CD4-positive, alpha-beta T cell treated with Interleukin-15 for 4 hours (primary cell): ENCODE data around the gene NFAM1.

Experiments used
- DNase-seq: peaks from one replicate; pipeline ENCODE4 v3.0.0-alpha.2; 2020; ENCODE audit warnings: low spot score

Gene NFAM1

GRCh38 chr22:42358643-42359558, 73.3 kb downstream of the NFAM1 start:
- DNase-seq: no peak

GRCh38 chr22:42357634-42358296, 74.4 kb downstream of the NFAM1 start:
- DNase-seq: no peak

GRCh38 chr22:42357221-42357620, 75.0 kb downstream of the NFAM1 start:
- no peak for DNase-seq

- no peak for DNase-seq
Observed at GRCh38 chr22:42356533-42356932, 75.7 kb downstream of the NFAM1 start.

GRCh38 chr22:42353883-42354727, 78.1 kb downstream of the NFAM1 start:
- no peak for DNase-seq

GRCh38 chr22:42350373-42350772, 81.8 kb downstream of the NFAM1 start:
- DNase-seq: no peak

- no peak for DNase-seq
Observed at GRCh38 chr22:42347281-42347824, 84.8 kb downstream of the NFAM1 start.

GRCh38 chr22:42346722-42347121, 85.5 kb downstream of the NFAM1 start:
- DNase-seq: no peak

- DNase-seq: no peak
Observed at GRCh38 chr22:42345458-42345857, 86.7 kb downstream of the NFAM1 start.

- no peak for DNase-seq
Observed at GRCh38 chr22:42344361-42344905, 87.8 kb downstream of the NFAM1 start.

- no peak for DNase-seq
Observed at GRCh38 chr22:42343531-42344081, 88.6 kb downstream of the NFAM1 start.

- no peak for DNase-seq
Observed at GRCh38 chr22:42343121-42343454, 89.1 kb downstream of the NFAM1 start.

GRCh38 chr22:42342426-42343120, 89.6 kb downstream of the NFAM1 start:
- DNase-seq: no peak

GRCh38 chr22:42341779-42342178, 90.4 kb downstream of the NFAM1 start:
- no peak for DNase-seq

- no peak for DNase-seq
Observed at GRCh38 chr22:42340829-42341383, 91.3 kb downstream of the NFAM1 start.

- DNase-seq: no peak
Observed at GRCh38 chr22:42340150-42340549, 92.1 kb downstream of the NFAM1 start.

- DNase-seq: no peak
Observed at GRCh38 chr22:42338479-42338878, 93.7 kb downstream of the NFAM1 start.

GRCh38 chr22:42337356-42337755, 94.8 kb downstream of the NFAM1 start:
- DNase-seq: no peak

GRCh38 chr22:42336527-42337227, 95.5 kb downstream of the NFAM1 start:
- no peak for DNase-seq

- DNase-seq: no peak
Observed at GRCh38 chr22:42335839-42336378, 96.3 kb downstream of the NFAM1 start.
